GM21529 (cell line): Measurements from ENCODE around the gene ZNF32.

Experiments used
- ATAC-seq: cut with Tn5 transposase; IDR thresholded peaks from one replicate; pipeline ENCODE4 v1.9.1; 2021; ENCODE audit not compliant: unreplicated experiment

The ZNF32 gene

GRCh38 chr10:43648398-43649184 is at the start of gene ZNF32:
TSS of gene ZNF32 (minus strand) at chr10:43648881. CDS start at chr10:43646133, 2,748 bp downstream.
- ATAC-seq = peak; percentile 99

GRCh38 chr10:43698156-43698555 is 49.5 kb upstream of the ZNF32 start:
- ATAC-seq = no peak

GRCh38 chr10:43696909-43697483 is 48.3 kb upstream of the ZNF32 start:
- no peak for ATAC-seq

- ATAC-seq = no peak
These were observed 47.0 kb upstream of the ZNF32 start for GRCh38 chr10:43695730-43696129.

- ATAC-seq = no peak
These were observed 46.6 kb upstream of the ZNF32 start for GRCh38 chr10:43695321-43695720.

GRCh38 chr10:43694526-43694925 is 45.8 kb upstream of the ZNF32 start:
- no peak for ATAC-seq

- no peak for ATAC-seq
These were observed 44.9 kb upstream of the ZNF32 start for GRCh38 chr10:43693602-43694001.

GRCh38 chr10:43692051-43692825 is 43.6 kb upstream of the ZNF32 start:
- no peak for ATAC-seq

GRCh38 chr10:43691485-43691884 is 42.8 kb upstream of the ZNF32 start:
- ATAC-seq = no peak

- ATAC-seq = peak; percentile 99
These were observed 41.5 kb upstream of the ZNF32 start for GRCh38 chr10:43689955-43690771.

GRCh38 chr10:43689618-43689954 is 40.9 kb upstream of the ZNF32 start:
- ATAC-seq = peak; percentile 27

- no peak for ATAC-seq
These were observed 40.4 kb upstream of the ZNF32 start for GRCh38 chr10:43689007-43689491.

- no peak for ATAC-seq
These were observed 39.7 kb upstream of the ZNF32 start for GRCh38 chr10:43688348-43688892.

- ATAC-seq = no peak
These were observed 38.7 kb upstream of the ZNF32 start for GRCh38 chr10:43687373-43687772.

- ATAC-seq = no peak
These were observed 37.7 kb upstream of the ZNF32 start for GRCh38 chr10:43686414-43686813.

GRCh38 chr10:43685744-43686143 is 37.1 kb upstream of the ZNF32 start:
- ATAC-seq = no peak

GRCh38 chr10:43684292-43684559 is 35.5 kb upstream of the ZNF32 start:
- ATAC-seq = no peak

GRCh38 chr10:43683451-43684291 is 35.0 kb upstream of the ZNF32 start:
- ATAC-seq = no peak

- ATAC-seq = no peak
These were observed 34.3 kb upstream of the ZNF32 start for GRCh38 chr10:43682956-43683355.

- ATAC-seq = no peak
These were observed 33.0 kb upstream of the ZNF32 start for GRCh38 chr10:43681721-43682120.
